ENCODE data around the gene PIAS1. TPM values are rescaled to one million over a fixed set of nuclear protein-coding genes. Genes with fewer than 3 reads are reported as not detected.

Gene PIAS1
- total RNA-seq, 1 experiment from 2014 or later: 25.9 TPM

- no peaks in the 10 kb centered on the region for H3K27me3 ChIP-seq (ENCODE audit: insufficient read depth, low read length)
- H3K9me2 ChIP-seq (ENCODE audit: insufficient read depth): no peaks in the 10 kb centered on the region
- no peak overlapping the region for H2AFZ ChIP-seq (ENCODE audit: low read depth, low read length, poor library complexity, severe bottlenecking)
- CTCF ChIA-PET: no interaction called here
- TF ChIP-seq ZFX (IDR thresholded peaks at IDR 0.05): no peak
- no peak for TF ChIP-seq ELF1 (IDR thresholded peaks at IDR 0.05; ENCODE audit: borderline replicate concordance, low read depth)
- TF ChIP-seq RAD21 (IDR thresholded peaks at IDR 0.05; ENCODE audit: low read depth): no peak
- no peak for TF ChIP-seq REST (IDR thresholded peaks at IDR 0.05; ENCODE audit: low read depth)
- TF ChIP-seq POLR2A (IDR thresholded peaks at IDR 0.05; ENCODE audit: borderline replicate concordance, extremely low read depth, insufficient read depth, insufficient read length): no peak
- TF ChIP-seq EZH2phosphoT487 (IDR thresholded peaks at IDR 0.05; ENCODE audit: borderline replicate concordance): no peak
- TF ChIP-seq SIN3A (IDR thresholded peaks at IDR 0.05; ENCODE audit: low read depth): no peak
- no peak for TF ChIP-seq CEBPB (IDR thresholded peaks at IDR 0.05; ENCODE audit: low read depth)
- TF ChIP-seq TCF7L2 (IDR thresholded peaks at IDR 0.05; ENCODE audit: borderline replicate concordance, extremely low read depth, insufficient read depth, insufficient read length): no peak
- TF ChIP-seq SRF (IDR thresholded peaks at IDR 0.05; ENCODE audit: low read depth): no peak
- TF ChIP-seq ATF3 (IDR thresholded peaks at IDR 0.05): no peak
- no peak for TF ChIP-seq CTCF (IDR thresholded peaks at IDR 0.05 in 2 of 3, conservative IDR thresholded peaks at IDR 0.05 in 1 of 3; ENCODE audit: borderline replicate concordance in 1 of 3, insufficient read depth in 1 of 3, low read depth in 2 of 3, low read length in 2 of 3)
- TF ChIP-seq ZNF274 (IDR thresholded peaks at IDR 0.05; ENCODE audit: low read depth, low read length): no peak
- no peak for TF ChIP-seq SP1 (IDR thresholded peaks at IDR 0.05; ENCODE audit: low read depth)
- no peak overlapping the region for H3K27ac ChIP-seq (ENCODE audit: low read depth, low read length)
- peaks cover 6 to 20% of the 10 kb centered on the region in 2 experiments; a peak in 3 of 4 replicates for H3K4me1 ChIP-seq (ENCODE audit: control insufficient read depth in 1 of 2, insufficient read depth in 2 of 2, low read length in 2 of 2)
- RAD21 ChIA-PET (ENCODE audit: low non-redundant PET in 1 of 2, low total read pairs in 2 of 2, uncharacterized antibody in 2 of 2, unreplicated experiment in 2 of 2): no interaction called here
- H3K4me3 ChIP-seq (replicated peaks in 1 of 2; ENCODE audit: low read depth in 1 of 2, low read length in 2 of 2): no peak overlapping the region
- no peak overlapping the region for H3K4me2 ChIP-seq (ENCODE audit: low read length)
- POLR2A ChIA-PET: no interaction called here
- no peaks in the 10 kb centered on the region for H3K9me3 ChIP-seq (ENCODE audit: control insufficient read depth in 1 of 2, insufficient read depth in 1 of 2, low read depth in 1 of 2, low read length in 2 of 2)
- intact Hi-C loops (cut with micrococcal nuclease): no loop called here
- H3K79me2 ChIP-seq (ENCODE audit: insufficient read depth, low read length): peaks cover 60% of the 10 kb centered on the region
- DNase-seq (ENCODE audit: low read depth, low spot score): no peak
- H4K20me1 ChIP-seq (ENCODE audit: insufficient read depth): no peaks in the 10 kb centered on the region
- no TSS peak for BruUV-seq (replicated peaks)
- ATAC-seq: no peak
- H3K9ac ChIP-seq (ENCODE audit: low read length): no peak overlapping the region
- no peaks in the 10 kb centered on the region; a peak in 1 of 4 replicates for H3K36me3 ChIP-seq (ENCODE audit: control insufficient read depth in 1 of 2, insufficient read depth in 2 of 2, low read length in 2 of 2)
Observed at GRCh38 chr15:68209272-68209671, 155.2 kb downstream of the PIAS1 start.

Data from HCT116 (cell line).